OCI-LY1 (cell line): Measurements from ENCODE around the gene CDKAL1.

ENCODE experiments used
- EZH2 ChIP-seq: fragments of 200-600 bp; sonication (generic), shearing (Covaris generic); IDR thresholded peaks from 2 replicates; pipeline ENCODE4 v1.8.0; 2017; ENCODE audit warnings: borderline replicate concordance, mixed run types, mild to moderate bottlenecking, antibody characterized with exemption, low read length, moderate library complexity, mixed read lengths
- TF ChIP-seq, protein P1 (sequence below): fragments of 200-600 bp; sonication (generic), shearing (Covaris generic); IDR thresholded peaks from 2 replicates; pipeline ENCODE4 v1.5.1; 2017; ENCODE audit warnings: mild to moderate bottlenecking, antibody characterized with exemption, low read length, moderate library complexity, mixed read lengths

DNA sequence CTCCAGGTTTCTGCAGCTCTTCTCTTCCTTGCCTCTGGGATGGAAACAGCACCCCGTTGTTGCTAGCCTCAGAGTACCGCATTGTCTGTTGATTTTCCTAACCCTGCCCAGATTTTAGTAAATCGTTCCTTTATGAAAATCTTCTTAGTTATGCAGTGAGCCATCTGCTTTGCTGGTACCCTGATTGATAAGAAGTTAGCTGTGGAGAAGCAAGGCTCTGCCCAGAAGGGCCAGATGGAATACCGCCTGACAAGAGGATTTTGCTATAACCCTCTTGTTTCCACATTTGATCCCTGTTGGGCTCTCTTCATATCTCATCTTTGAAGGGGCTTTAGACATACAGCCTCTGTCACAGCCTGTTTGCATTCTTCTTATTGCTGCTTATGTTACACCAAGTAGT is 229.0 kb downstream of the CDKAL1 start:
- TF ChIP-seq, protein P1, sequence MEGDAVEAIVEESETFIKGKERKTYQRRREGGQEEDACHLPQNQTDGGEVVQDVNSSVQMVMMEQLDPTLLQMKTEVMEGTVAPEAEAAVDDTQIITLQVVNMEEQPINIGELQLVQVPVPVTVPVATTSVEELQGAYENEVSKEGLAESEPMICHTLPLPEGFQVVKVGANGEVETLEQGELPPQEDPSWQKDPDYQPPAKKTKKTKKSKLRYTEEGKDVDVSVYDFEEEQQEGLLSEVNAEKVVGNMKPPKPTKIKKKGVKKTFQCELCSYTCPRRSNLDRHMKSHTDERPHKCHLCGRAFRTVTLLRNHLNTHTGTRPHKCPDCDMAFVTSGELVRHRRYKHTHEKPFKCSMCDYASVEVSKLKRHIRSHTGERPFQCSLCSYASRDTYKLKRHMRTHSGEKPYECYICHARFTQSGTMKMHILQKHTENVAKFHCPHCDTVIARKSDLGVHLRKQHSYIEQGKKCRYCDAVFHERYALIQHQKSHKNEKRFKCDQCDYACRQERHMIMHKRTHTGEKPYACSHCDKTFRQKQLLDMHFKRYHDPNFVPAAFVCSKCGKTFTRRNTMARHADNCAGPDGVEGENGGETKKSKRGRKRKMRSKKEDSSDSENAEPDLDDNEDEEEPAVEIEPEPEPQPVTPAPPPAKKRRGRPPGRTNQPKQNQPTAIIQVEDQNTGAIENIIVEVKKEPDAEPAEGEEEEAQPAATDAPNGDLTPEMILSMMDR = no peak
- TF ChIP-seq EZH2 = no peak
